ENCODE results near the gene ATP5MC2. TPM values are rescaled to one million over a fixed set of nuclear protein-coding genes. Genes with fewer than 3 reads are reported as not detected.

ATP5MC2 gene
- total and polyA plus RNA-seq, 2 of the 4 experiments (the other 2 are of a cell fraction): 309 to 361 TPM

GRCh38 chr12:53625946-53626701, 49.8 kb downstream of the ATP5MC2 start, which contains the start of gene ATF7:
Gene ATF7 (minus strand): TSS chr12:53626382. CDS start chr12:53601000, 25,382 bp downstream.
- H2BK120ac ChIP-seq (ENCODE audit: low read depth, low read length): peak within 1 kb of the TSS; percentile 90
- peaks cover 3% of the 10 kb centered on the region; the same call in 1 of the 2 replicates for H3K9me1 ChIP-seq (ENCODE audit: insufficient read depth, low read length)
- in situ Hi-C loops (cut with MboI; ENCODE audit: low sequenced_read_pairs): no loop called here
- peak within 1 kb of the TSS; percentile 84; the same call in 1 of the 2 replicates for H2AK5ac ChIP-seq (ENCODE audit: low read depth, low read length)
- H4K91ac ChIP-seq (ENCODE audit: insufficient read depth, low read depth, low read length): peak within 1 kb of the TSS; percentile 99
- intact Hi-C loops (cut with micrococcal nuclease): loop anchor here (1.0 kb wide), 2 partner anchors 50 to 83 kb away; partner anchors contain the start of gene ATP5MC2
- H2AK9ac ChIP-seq (replicated peaks; ENCODE audit: low read depth, low read length, poor library complexity): peak within 1 kb of the TSS; percentile 95
- no peaks in the 10 kb centered on the region for H3K9me3 ChIP-seq (ENCODE audit: control insufficient read depth, insufficient read depth, low read length)
- H3K4me1 ChIP-seq (ENCODE audit: control insufficient read depth, insufficient read depth, low read length): peaks cover 4% of the 10 kb centered on the region
- peak within 1 kb of the TSS; percentile 97 for H3K9ac ChIP-seq (ENCODE audit: low read depth, low read length)
- H3K4me2 ChIP-seq (ENCODE audit: low read depth, low read length): peak within 1 kb of the TSS; percentile 94
- CTCF ChIA-PET: interaction anchor here (1.6 kb wide), 1 partner anchor 82 kb away, joined by 3 read pairs; no protein-coding TSS in a partner anchor
- H2AFZ ChIP-seq (replicated peaks; ENCODE audit: low read length, poor library complexity): peak within 1 kb of the TSS; percentile 98
- H4K20me1 ChIP-seq (ENCODE audit: insufficient read depth, low read length): peaks cover 11% of the 10 kb centered on the region; the same call in 1 of the 2 replicates
- peak; percentile 97 for DNase-seq
- peak within 1 kb of the TSS; percentile 99 for H3K23ac ChIP-seq (ENCODE audit: low read depth, low read length)
- dilution Hi-C loops (cut with HindIII; ENCODE audit: low sequenced_read_pairs, unreplicated experiment): no loop called here
- H3K18ac ChIP-seq (ENCODE audit: low read depth, low read length): peak within 1 kb of the TSS; percentile 90
- H3K14ac ChIP-seq (replicated peaks; ENCODE audit: low read depth, low read length): peak within 1 kb of the TSS; percentile 99
- H2BK5ac ChIP-seq (ENCODE audit: low read depth, low read length, poor library complexity, severe bottlenecking): peak within 1 kb of the TSS; percentile 95
- no TSS peak for BruUV-seq (replicated peaks)
- H3K4me3 ChIP-seq (ENCODE audit: insufficient read depth, low read depth, low read length): peak within 1 kb of the TSS; percentile 70
- H3K4ac ChIP-seq (ENCODE audit: low read depth, low read length): peak within 1 kb of the TSS; percentile 97
- peak; percentile 98 for ATAC-seq (ENCODE audit: low read depth)
- H2BK20ac ChIP-seq (ENCODE audit: low read depth, low read length): peak within 1 kb of the TSS; percentile 76
- peak within 1 kb of the TSS; percentile 95 for H3K27ac ChIP-seq (ENCODE audit: insufficient read depth, low read length)
- POLR2A ChIA-PET (ENCODE audit: unreplicated experiment): no interaction called here
- H3K36me3 ChIP-seq (ENCODE audit: control insufficient read depth, insufficient read depth, low read length): no peaks in the 10 kb centered on the region
- H2BK15ac ChIP-seq (ENCODE audit: low read depth, low read length): peak within 1 kb of the TSS; percentile 100
- H4K5ac ChIP-seq (ENCODE audit: low read depth, low read length): peak within 1 kb of the TSS; percentile 94
- H4K8ac ChIP-seq (ENCODE audit: low read depth in 2 of 2, low read length in 2 of 2): peak within 1 kb of the TSS; percentile 95 to 100
- H3K79me1 ChIP-seq (ENCODE audit: low read depth in 1 of 2, low read length in 2 of 2): peaks cover 0 to 36% of the 10 kb centered on the region in 2 experiments
- no peaks in the 10 kb centered on the region for H3K27me3 ChIP-seq (ENCODE audit: control insufficient read depth, insufficient read depth, low read length)
- H3K56ac ChIP-seq (ENCODE audit: extremely low read depth, insufficient read depth, low read length): peak within 1 kb of the TSS; percentile 99
- 0% methylated on average over 1 of the region's 48 CpGs; no CpG with 5 or more reads in 1 of the 2 experiments for WGBS, 2 experiments (ENCODE audit: extremely low coverage in 2 of 2, insufficient read length in 1 of 2)
- TF ChIP-seq RFX5 (IDR thresholded peaks at IDR 0.05; ENCODE audit: low read depth, low read length) (no peak), BHLHE40 (IDR thresholded peaks at IDR 0.05; ENCODE audit: low read depth, low read length) (peak; percentile 95), CEBPB (IDR thresholded peaks at IDR 0.05; ENCODE audit: low read depth, low read length) (no peak), RCOR1 (IDR thresholded peaks at IDR 0.05; ENCODE audit: insufficient replicate concordance, low read length) (no peak), NFE2L2 (IDR thresholded peaks at IDR 0.05; ENCODE audit: low read depth, low read length) (peak; percentile 12; the same call in 1 of the 2 replicates), CHD1 (IDR thresholded peaks at IDR 0.05; ENCODE audit: low read depth, low read length) (peak; percentile 94; the same call in 1 of the 2 replicates), FOS (IDR thresholded peaks at IDR 0.05; ENCODE audit: low read depth, low read length) (peak; percentile 32; the same call in 1 of the 2 replicates), MAFK (IDR thresholded peaks at IDR 0.05; ENCODE audit: low read depth, low read length) (no peak), ELK1 (IDR thresholded peaks at IDR 0.05; ENCODE audit: borderline replicate concordance, low read depth, low read length) (no peak), SMC3 (IDR thresholded peaks at IDR 0.05; ENCODE audit: low read depth, low read length) (no peak), MAZ (IDR thresholded peaks at IDR 0.05; ENCODE audit: borderline replicate concordance, low read depth, low read length) (peak; percentile 96), USF2 (IDR thresholded peaks at IDR 0.05; ENCODE audit: low read depth, low read length) (0 out of 2 replicates have a peak, but pooled peaks have one; percentile 27), POLR2A (IDR thresholded peaks at IDR 0.05; ENCODE audit: low read depth, low read length) (peak; percentile 75), CTCF (conservative IDR thresholded peaks at IDR 0.05; ENCODE audit: low read depth, low read length) (no peak)
